Type B pancreatic cell (in vitro differentiated cells): ENCODE measurements around the gene SDF2L1. TPM values are rescaled to one million over a fixed set of nuclear protein-coding genes. Genes with fewer than 3 reads are reported as not detected.

Experiments
- DNase-seq: peaks from one replicate; pipeline ENCODE4 v3.0.0; 2021; ENCODE audit warnings: mixed read lengths; ENCODE audit not compliant: unreplicated experiment; ENCODE audit errors: extremely low spot score
- H3K27ac Mint-ChIP-seq: 2 replicates; pipeline ENCODE4 v1.8.0; 2021; ENCODE audit warnings: mild to moderate bottlenecking, mixed read lengths
- H3K27me3 Mint-ChIP-seq: 2 replicates; pipeline ENCODE4 v1.8.0; 2021; ENCODE audit warnings: mixed read lengths
- H3K36me3 Mint-ChIP-seq: 2 replicates; pipeline ENCODE4 v1.8.0; 2021; ENCODE audit warnings: mixed read lengths
- H3K4me1 Mint-ChIP-seq: one replicate; pipeline ENCODE4 v1.8.0; 2021; ENCODE audit warnings: mixed read lengths; ENCODE audit not compliant: unreplicated experiment
- H3K4me3 Mint-ChIP-seq: 2 replicates; pipeline ENCODE4 v1.8.0; 2021; ENCODE audit warnings: mild to moderate bottlenecking, mixed read lengths
- H3K9me3 Mint-ChIP-seq: 2 replicates; pipeline ENCODE4 v1.8.0; 2021; ENCODE audit warnings: mixed read lengths
- CTCF ChIP-seq: fragments of 200-600 bp; sonication (generic); conservative IDR thresholded peaks from 2 replicates; pipeline ENCODE4 v1.5.0; 2021; ENCODE audit warnings: antibody characterized with exemption, mild to moderate bottlenecking
- total RNA-seq: library from RNA; stranded (reverse); gene quantifications from 2 replicates; pipeline ENCODE4 v1.2.1, GENCODE V29; 2021; ENCODE audit warnings: low replicate concordance

Gene SDF2L1
- total RNA-seq, 1 donor from 2014 or later: 56.3 TPM

- H3K4me1 Mint-ChIP-seq: peaks cover 44% of the 10 kb centered on the region
- H3K27me3 Mint-ChIP-seq: no peaks in the 10 kb centered on the region
- no peaks in the 10 kb centered on the region for H3K9me3 Mint-ChIP-seq
- no peak overlapping the region for H3K4me3 Mint-ChIP-seq
- DNase-seq: no peak
- no peak for TF ChIP-seq CTCF
- H3K27ac Mint-ChIP-seq: peak overlapping the region; percentile 55
- H3K36me3 Mint-ChIP-seq: peaks cover 12% of the 10 kb centered on the region
These were observed 17.0 kb upstream of the SDF2L1 start for GRCh38 chr22:21624880-21625791.

GRCh38 chr22:21626073-21626734 lies 15.9 kb upstream of the SDF2L1 start:
- H3K4me3 Mint-ChIP-seq: peak overlapping the region; percentile 60
- no peak overlapping the region for H3K27ac Mint-ChIP-seq

GRCh38 chr22:21626735-21627469 lies 15.2 kb upstream of the SDF2L1 start:
- Mint-ChIP-seq H3K27me3 (no peaks in the 10 kb centered on the region), H3K9me3 (no peaks in the 10 kb centered on the region), H3K36me3 (peaks cover 12% of the 10 kb centered on the region), H3K4me1 (peaks cover 33% of the 10 kb centered on the region), H3K27ac (no peak overlapping the region), H3K4me3 (peak overlapping the region; percentile 60)
- no peak for DNase-seq
- no peak for TF ChIP-seq CTCF

More at GRCh38 chr22:21626073-21626734, 15.9 kb upstream of the SDF2L1 start:
- no peak for TF ChIP-seq CTCF
- DNase-seq: no peak
- Mint-ChIP-seq H3K4me1 (peaks cover 36% of the 10 kb centered on the region), H3K9me3 (no peaks in the 10 kb centered on the region), H3K36me3 (peaks cover 12% of the 10 kb centered on the region), H3K27me3 (no peaks in the 10 kb centered on the region)

GRCh38 chr22:21628386-21629254 lies 13.5 kb upstream of the SDF2L1 start:
- no peak for DNase-seq
- peak overlapping the region; percentile 91 for H3K4me3 Mint-ChIP-seq

More at GRCh38 chr22:21628386-21629254, 13.5 kb upstream of the SDF2L1 start:
- Mint-ChIP-seq H3K4me1 (peaks cover 25% of the 10 kb centered on the region), H3K9me3 (no peaks in the 10 kb centered on the region), H3K27me3 (no peaks in the 10 kb centered on the region), H3K36me3 (peaks cover 8% of the 10 kb centered on the region), H3K27ac (peak overlapping the region; percentile 85)
- no peak for TF ChIP-seq CTCF
